OCI-LY3 (cell line): ENCODE data around the gene FAM210B.

ENCODE experiments used
- H2AFZ ChIP-seq: fragments of 200-600, 300-600 bp; shearing (Covaris generic); 2 replicates; pipeline ENCODE4 v1.6.0; 2014; ENCODE audit warnings: antibody characterized with exemption, low read depth, low read length
- H3K27ac ChIP-seq: fragments of 200-600, 300-600 bp; sonication (generic); 2 replicates; pipeline ENCODE4 v1.5.1; 2014; ENCODE audit warnings: mild to moderate bottlenecking, low read length, moderate library complexity, mixed read lengths
- H3K27me3 ChIP-seq: fragments of 200-600, 300-600 bp; sonication (generic); 2 replicates; pipeline ENCODE4 v1.6.1; 2014; ENCODE audit warnings: low read depth, low read length, mixed read lengths
- H3K36me3 ChIP-seq: fragments of 200-600, 300-600 bp; sonication (generic); replicated peaks from 2 replicates; pipeline ENCODE3; 2014; ENCODE audit warnings: low read depth, low read length, mixed read lengths
- H3K4me1 ChIP-seq: fragments of 300-600, 200-600 bp; sonication (generic); 2 replicates; pipeline ENCODE4 v1.6.1; 2014; ENCODE audit warnings: low read length, mixed read lengths
- H3K4me2 ChIP-seq: fragments of 200-600, 300-600 bp; sonication (generic); 2 replicates; pipeline ENCODE4 v1.6.1; 2014; ENCODE audit warnings: low read length, mixed read lengths
- H3K4me3 ChIP-seq: fragments of 300-600, 200-600 bp; sonication (generic); 2 replicates; pipeline ENCODE4 v1.5.1; 2014; ENCODE audit warnings: antibody characterized with exemption, mild to moderate bottlenecking, low read length, moderate library complexity
- H3K79me2 ChIP-seq: fragments of 300-600, 200-600 bp; shearing (Covaris generic); 2 replicates; pipeline ENCODE4 v1.6.1; 2014; ENCODE audit warnings: mild to moderate bottlenecking, low read length, mixed read lengths
- H3K9ac ChIP-seq: fragments of 300-600, 200-600 bp; shearing (Covaris generic); 2 replicates; pipeline ENCODE4 v1.6.0; 2014; ENCODE audit warnings: mild to moderate bottlenecking, low read length, moderate library complexity
- H3K9me3 ChIP-seq: fragments of 200-600, 300-600 bp; shearing (Covaris generic); 2 replicates; pipeline ENCODE4 v1.6.1; 2014; ENCODE audit warnings: low read length, mixed read lengths; ENCODE audit not compliant: insufficient read depth
- H4K20me1 ChIP-seq: fragments of 200-600, 300-600 bp; sonication (generic); 2 replicates; pipeline ENCODE4 v1.6.1; 2016; ENCODE audit warnings: low read length, mixed read lengths; ENCODE audit not compliant: insufficient read depth
- EZH2phosphoT487 ChIP-seq: fragments of 200-600 bp; shearing (Covaris generic); IDR thresholded peaks from 2 replicates; pipeline ENCODE4 v1.6.1; 2018; ENCODE audit warnings: antibody characterized with exemption, mixed run types, low read depth
- TF ChIP-seq, protein P1 (sequence below): fragments of 200-600, 300-600 bp; sonication (generic); IDR thresholded peaks from 2 replicates; pipeline ENCODE4 v1.5.1; 2014; ENCODE audit warnings: antibody characterized with exemption, low read length, low read depth

The FAM210B gene

DNA sequence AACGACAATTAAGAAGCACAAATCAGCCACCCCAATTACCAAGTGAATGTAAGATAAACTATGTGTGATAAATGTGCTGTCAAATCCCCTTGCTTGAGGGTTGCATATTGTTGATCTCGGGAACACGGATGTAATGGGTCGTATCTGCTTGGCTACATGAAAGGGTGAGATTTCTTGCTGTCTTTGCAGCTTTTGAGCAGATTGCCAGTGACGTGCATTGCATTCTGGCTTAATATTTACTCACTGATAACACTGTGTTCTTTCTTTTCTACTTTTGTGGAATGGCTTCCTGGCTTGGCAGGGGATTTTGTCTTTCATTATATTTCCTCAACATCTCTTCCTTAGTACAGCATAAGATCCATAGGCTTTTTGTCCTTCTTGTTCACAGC lies 10.5 kb upstream of the FAM210B start:
- Histone ChIP-seq H3K79me2 (no peaks in the 10 kb centered on the region), H3K4me3 (no peak overlapping the region), H3K4me2 (no peak overlapping the region), H4K20me1 (no peaks in the 10 kb centered on the region; the same call in 1 of the 2 replicates), H3K9me3 (no peaks in the 10 kb centered on the region), H2AFZ (no peak overlapping the region), H3K27me3 (no peaks in the 10 kb centered on the region), H3K9ac (no peak overlapping the region), H3K36me3 (no peaks in the 10 kb centered on the region), H3K27ac (no peak overlapping the region), H3K4me1 (peaks cover 3% of the 10 kb centered on the region)
- TF ChIP-seq EZH2phosphoT487 = no peak
- TF ChIP-seq, protein P1, sequence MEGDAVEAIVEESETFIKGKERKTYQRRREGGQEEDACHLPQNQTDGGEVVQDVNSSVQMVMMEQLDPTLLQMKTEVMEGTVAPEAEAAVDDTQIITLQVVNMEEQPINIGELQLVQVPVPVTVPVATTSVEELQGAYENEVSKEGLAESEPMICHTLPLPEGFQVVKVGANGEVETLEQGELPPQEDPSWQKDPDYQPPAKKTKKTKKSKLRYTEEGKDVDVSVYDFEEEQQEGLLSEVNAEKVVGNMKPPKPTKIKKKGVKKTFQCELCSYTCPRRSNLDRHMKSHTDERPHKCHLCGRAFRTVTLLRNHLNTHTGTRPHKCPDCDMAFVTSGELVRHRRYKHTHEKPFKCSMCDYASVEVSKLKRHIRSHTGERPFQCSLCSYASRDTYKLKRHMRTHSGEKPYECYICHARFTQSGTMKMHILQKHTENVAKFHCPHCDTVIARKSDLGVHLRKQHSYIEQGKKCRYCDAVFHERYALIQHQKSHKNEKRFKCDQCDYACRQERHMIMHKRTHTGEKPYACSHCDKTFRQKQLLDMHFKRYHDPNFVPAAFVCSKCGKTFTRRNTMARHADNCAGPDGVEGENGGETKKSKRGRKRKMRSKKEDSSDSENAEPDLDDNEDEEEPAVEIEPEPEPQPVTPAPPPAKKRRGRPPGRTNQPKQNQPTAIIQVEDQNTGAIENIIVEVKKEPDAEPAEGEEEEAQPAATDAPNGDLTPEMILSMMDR = no peak

DNA sequence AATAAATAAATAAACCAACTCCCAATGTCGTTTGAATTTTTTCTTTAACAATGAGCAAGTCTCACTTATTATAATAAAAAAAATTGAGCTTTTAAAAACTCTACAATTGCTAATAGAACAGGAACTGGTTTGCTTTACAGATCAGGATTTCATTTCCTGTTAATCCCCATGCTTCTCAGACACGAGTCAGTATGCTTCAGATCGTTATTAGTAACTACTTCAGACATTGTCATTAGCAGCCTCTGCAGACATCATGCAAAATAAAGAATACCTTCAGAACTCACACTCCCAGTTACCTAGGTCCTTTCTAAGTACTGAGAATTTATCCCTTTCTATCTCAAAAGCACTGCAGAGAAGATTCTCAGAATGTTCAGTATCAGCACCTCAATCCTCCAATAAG lies 10.0 kb upstream of the FAM210B start:
- peaks cover 3% of the 10 kb centered on the region for H3K4me1 ChIP-seq
- no peaks in the 10 kb centered on the region for H3K9me3 ChIP-seq
- no peaks in the 10 kb centered on the region; the same call in 1 of the 2 replicates for H4K20me1 ChIP-seq
- no peak overlapping the region for H2AFZ ChIP-seq
- no peak overlapping the region for H3K9ac ChIP-seq
- no peak overlapping the region for H3K27ac ChIP-seq
- H3K79me2 ChIP-seq = no peaks in the 10 kb centered on the region
- H3K4me2 ChIP-seq = 0 out of 2 replicates have a peak overlapping the region, but pooled peaks have one; percentile 25
- no peak overlapping the region for H3K4me3 ChIP-seq
- no peaks in the 10 kb centered on the region for H3K27me3 ChIP-seq
- H3K36me3 ChIP-seq = no peaks in the 10 kb centered on the region
- no peak for TF ChIP-seq EZH2phosphoT487
- TF ChIP-seq, protein P1 = no peak

DNA sequence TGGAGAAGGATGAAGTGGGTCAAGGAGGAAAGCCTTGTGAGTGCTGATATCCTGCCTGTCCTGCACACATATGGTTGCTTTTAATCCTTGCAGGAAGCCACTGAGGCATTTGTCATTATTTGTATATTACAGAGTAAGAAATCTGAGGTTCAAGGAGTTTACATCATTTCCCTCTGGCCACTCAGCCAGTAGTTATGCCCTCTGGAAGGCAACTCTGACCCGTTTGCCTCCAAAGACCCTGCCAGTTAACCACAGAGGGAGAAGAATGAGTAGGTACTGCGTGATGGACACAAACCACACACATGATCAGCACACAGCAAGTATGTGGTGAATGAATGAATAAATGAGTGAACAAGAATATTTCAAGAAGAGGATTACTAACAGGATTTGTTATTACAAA lies 7.9 kb upstream of the FAM210B start:
- peaks cover 8% of the 10 kb centered on the region; the same call in 1 of the 2 replicates for H3K27me3 ChIP-seq

DNA sequence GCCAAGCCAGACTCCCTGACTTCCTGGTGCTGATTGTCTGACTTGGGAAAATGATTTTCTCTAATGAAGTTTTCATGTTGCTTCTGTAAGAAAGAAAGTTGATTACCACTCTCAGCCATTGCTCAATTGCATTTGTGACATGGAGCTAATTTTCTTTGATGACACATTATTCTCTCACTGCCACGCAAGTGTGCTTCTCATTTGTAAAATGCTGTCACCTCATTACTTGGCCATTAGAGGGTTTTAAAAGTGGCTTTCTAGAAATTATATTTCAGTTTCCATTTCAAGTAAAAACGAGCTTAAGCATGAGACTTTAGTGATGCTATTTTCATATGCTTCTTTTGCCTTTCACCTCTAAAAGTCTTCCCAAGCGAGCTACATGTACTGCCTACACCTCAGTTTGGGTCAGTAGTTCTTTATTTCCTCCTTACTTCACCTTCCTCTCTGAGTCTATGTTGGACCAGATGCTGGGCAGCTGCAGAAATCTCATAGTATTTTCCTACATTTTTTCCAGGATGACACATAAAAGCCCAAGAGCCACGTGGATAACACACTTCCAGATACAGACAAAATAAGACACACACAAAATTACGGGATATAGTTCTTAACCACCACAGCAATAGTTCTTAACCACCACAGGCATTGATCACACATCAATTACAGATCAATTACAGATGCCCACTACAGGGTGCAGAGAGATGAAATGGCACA lies 6.3 kb upstream of the FAM210B start:
- H4K20me1 ChIP-seq = no peaks in the 10 kb centered on the region
- no peak overlapping the region for H3K4me3 ChIP-seq
- H3K4me1 ChIP-seq = peaks cover 3% of the 10 kb centered on the region
- no peaks in the 10 kb centered on the region for H3K79me2 ChIP-seq
- no peak overlapping the region for H3K9ac ChIP-seq
- no peak overlapping the region for H3K4me2 ChIP-seq
- H3K27me3 ChIP-seq = peaks cover 13% of the 10 kb centered on the region
- no peaks in the 10 kb centered on the region for H3K36me3 ChIP-seq
- TF ChIP-seq EZH2phosphoT487 = no peak
- TF ChIP-seq, protein P1 = no peak
- no peaks in the 10 kb centered on the region for H3K9me3 ChIP-seq
- H2AFZ ChIP-seq = no peak overlapping the region
- no peak overlapping the region for H3K27ac ChIP-seq

More for the DNA sequence above, 7.9 kb upstream of the FAM210B start:
- H3K79me2 ChIP-seq = no peaks in the 10 kb centered on the region
- H2AFZ ChIP-seq = no peak overlapping the region
- no peak overlapping the region for H3K4me2 ChIP-seq
- H3K9ac ChIP-seq = no peak overlapping the region
- no peaks in the 10 kb centered on the region for H3K36me3 ChIP-seq
- H3K27ac ChIP-seq = no peak overlapping the region
- no peaks in the 10 kb centered on the region for H3K9me3 ChIP-seq
- H3K4me1 ChIP-seq = peaks cover 3% of the 10 kb centered on the region
- no peak overlapping the region for H3K4me3 ChIP-seq
- TF ChIP-seq EZH2phosphoT487 = no peak
- TF ChIP-seq, protein P1 = no peak
- H4K20me1 ChIP-seq = no peaks in the 10 kb centered on the region
